Parathyroid adenoma (tissue), 2 donors: Measurements from ENCODE around the gene CACNA1B.

ENCODE experiments used
- H2AFZ ChIP-seq: fragments of 300-600 bp; sonication (generic); one replicate; pipeline ENCODE4 v1.7.0; 2017; ENCODE audit warnings: antibody characterized with exemption, mild to moderate bottlenecking
- H3K27ac ChIP-seq: fragments of 300-600 bp; sonication (generic); one replicate; pipeline ENCODE4 v1.7.0; 2017
- H3K27me3 ChIP-seq: fragments of 300-600 bp; sonication (generic); one replicate; pipeline ENCODE4 v1.7.0; 2017; ENCODE audit warnings: low read length; ENCODE audit not compliant: control insufficient read depth, insufficient read depth
- H3K36me3 ChIP-seq: fragments of 300-600 bp; sonication (generic); one replicate; pipeline ENCODE4 v1.7.0; 2017; ENCODE audit warnings: low read length; ENCODE audit not compliant: control insufficient read depth, insufficient read depth
- H3K4me1 ChIP-seq: fragments of 300-600 bp; sonication (generic); one replicate; pipeline ENCODE4 v1.7.0; 2017; ENCODE audit warnings: control low read depth
- H3K4me2 ChIP-seq: fragments of 300-600 bp; sonication (generic); one replicate; pipeline ENCODE4 v1.7.0; 2017; ENCODE audit warnings: low read length
- H3K4me3 ChIP-seq: fragments of 300-600 bp; sonication (generic); one replicate; pipeline ENCODE4 v1.7.0; 2017; ENCODE audit warnings: low read depth, low read length
- H3K79me2 ChIP-seq: fragments of 300-600 bp; sonication (generic); one replicate; pipeline ENCODE4 v1.7.0; 2017; ENCODE audit warnings: control low read depth
- H3K9ac ChIP-seq: fragments of 300-600 bp; sonication (generic); one replicate; pipeline ENCODE4 v1.7.0; 2017; ENCODE audit warnings: mild to moderate bottlenecking
- H3K9me3 ChIP-seq: fragments of 300-600 bp; sonication (generic); one replicate; pipeline ENCODE4 v1.7.0; 2017; ENCODE audit warnings: low read length; ENCODE audit not compliant: control insufficient read depth
- CTCF ChIP-seq: fragments of 300-600 bp; sonication (generic); IDR thresholded peaks from one replicate; pipeline ENCODE4 v1.7.0; 2017; ENCODE audit warnings: antibody characterized with exemption, mild to moderate bottlenecking
- donor health status: primary hyperparathyroidism.

CACNA1B gene

GRCh38 chr9:138098116-138098907, 220.7 kb downstream of the CACNA1B start:
- Histone ChIP-seq H3K9me3 (no peaks in the 10 kb centered on the region), H3K9ac (no peak overlapping the region), H3K4me1 (no peaks in the 10 kb centered on the region), H3K79me2 (no peaks in the 10 kb centered on the region), H3K4me3 (no peak overlapping the region), H2AFZ (no peak overlapping the region), H3K4me2 (no peak overlapping the region), H3K36me3 (no peaks in the 10 kb centered on the region), H3K27me3 (no peaks in the 10 kb centered on the region), H3K27ac (no peak overlapping the region)
- no peak for TF ChIP-seq CTCF

GRCh38 chr9:138098908-138099791, 221.6 kb downstream of the CACNA1B start:
- no peaks in the 10 kb centered on the region for H3K36me3 ChIP-seq
- no peaks in the 10 kb centered on the region for H3K27me3 ChIP-seq
- no peak for TF ChIP-seq CTCF
- no peaks in the 10 kb centered on the region for H3K4me1 ChIP-seq
- no peak overlapping the region for H3K27ac ChIP-seq
- no peak overlapping the region for H2AFZ ChIP-seq
- no peak overlapping the region for H3K9ac ChIP-seq
- H3K4me2 ChIP-seq: no peak overlapping the region
- no peak overlapping the region for H3K4me3 ChIP-seq
- H3K79me2 ChIP-seq: no peaks in the 10 kb centered on the region
- H3K9me3 ChIP-seq: no peaks in the 10 kb centered on the region

- no peak overlapping the region for H3K27ac ChIP-seq
- H3K4me2 ChIP-seq: no peak overlapping the region
Measured at GRCh38 chr9:138099803-138100598, 222.4 kb downstream of the CACNA1B start.

More at GRCh38 chr9:138099803-138100598, 222.4 kb downstream of the CACNA1B start:
- Histone ChIP-seq H3K36me3 (no peaks in the 10 kb centered on the region), H3K27me3 (no peaks in the 10 kb centered on the region), H3K79me2 (no peaks in the 10 kb centered on the region), H3K9me3 (no peaks in the 10 kb centered on the region), H3K9ac (no peak overlapping the region), H3K4me3 (no peak overlapping the region), H3K4me1 (no peaks in the 10 kb centered on the region), H2AFZ (no peak overlapping the region)
- no peak for TF ChIP-seq CTCF
